Measurements from ENCODE around the gene C2orf69. TPM values are rescaled to one million over a fixed set of nuclear protein-coding genes. Genes with fewer than 3 reads are reported as not detected.

C2orf69 gene
- total RNA-seq, 1 experiment from 2014 or later = 15.2 TPM

DNA sequence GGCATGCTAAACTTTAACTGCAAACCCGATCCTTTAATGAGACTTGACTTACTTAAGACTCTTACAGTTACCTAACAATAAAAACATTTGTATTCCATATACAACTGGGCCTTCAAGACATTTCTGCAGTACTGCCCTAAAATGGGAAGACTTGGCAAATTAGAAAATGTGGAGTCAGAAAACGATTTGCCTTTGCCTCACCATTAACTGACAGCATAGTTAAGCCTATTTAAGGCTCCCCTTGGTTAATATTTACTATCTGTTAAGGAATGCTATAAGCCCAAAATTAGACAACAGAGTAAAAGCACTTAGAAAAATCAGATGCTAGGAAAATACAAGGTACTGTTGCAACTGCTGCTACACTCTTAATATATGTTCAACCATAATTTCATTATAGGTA is 25.5 kb downstream of the C2orf69 start:
- peaks cover 28% of the 10 kb centered on the region for H3K36me3 Mint-ChIP-seq (ENCODE audit: insufficient read depth, unreplicated experiment)
- no peak for DNase-seq
- TF ChIP-seq, protein P1, sequence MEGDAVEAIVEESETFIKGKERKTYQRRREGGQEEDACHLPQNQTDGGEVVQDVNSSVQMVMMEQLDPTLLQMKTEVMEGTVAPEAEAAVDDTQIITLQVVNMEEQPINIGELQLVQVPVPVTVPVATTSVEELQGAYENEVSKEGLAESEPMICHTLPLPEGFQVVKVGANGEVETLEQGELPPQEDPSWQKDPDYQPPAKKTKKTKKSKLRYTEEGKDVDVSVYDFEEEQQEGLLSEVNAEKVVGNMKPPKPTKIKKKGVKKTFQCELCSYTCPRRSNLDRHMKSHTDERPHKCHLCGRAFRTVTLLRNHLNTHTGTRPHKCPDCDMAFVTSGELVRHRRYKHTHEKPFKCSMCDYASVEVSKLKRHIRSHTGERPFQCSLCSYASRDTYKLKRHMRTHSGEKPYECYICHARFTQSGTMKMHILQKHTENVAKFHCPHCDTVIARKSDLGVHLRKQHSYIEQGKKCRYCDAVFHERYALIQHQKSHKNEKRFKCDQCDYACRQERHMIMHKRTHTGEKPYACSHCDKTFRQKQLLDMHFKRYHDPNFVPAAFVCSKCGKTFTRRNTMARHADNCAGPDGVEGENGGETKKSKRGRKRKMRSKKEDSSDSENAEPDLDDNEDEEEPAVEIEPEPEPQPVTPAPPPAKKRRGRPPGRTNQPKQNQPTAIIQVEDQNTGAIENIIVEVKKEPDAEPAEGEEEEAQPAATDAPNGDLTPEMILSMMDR (IDR thresholded peaks at IDR 0.05; ENCODE audit: unreplicated experiment) = no peak
- intact Hi-C loops (cut with micrococcal nuclease; ENCODE audit: unreplicated experiment) = no loop called here
- no peak overlapping the region for H3K4me3 Mint-ChIP-seq (ENCODE audit: low read depth, unreplicated experiment)
- H3K9me3 Mint-ChIP-seq (ENCODE audit: low read depth, unreplicated experiment) = no peaks in the 10 kb centered on the region
- H3K27ac Mint-ChIP-seq (ENCODE audit: unreplicated experiment) = no peak overlapping the region
- BruUV-seq (replicated peaks) = no TSS peak
- CTCF ChIA-PET = no interaction called here
- H3K27me3 Mint-ChIP-seq (ENCODE audit: unreplicated experiment) = no peaks in the 10 kb centered on the region
- H3K4me1 Mint-ChIP-seq (ENCODE audit: low read depth, unreplicated experiment) = no peaks in the 10 kb centered on the region

DNA sequence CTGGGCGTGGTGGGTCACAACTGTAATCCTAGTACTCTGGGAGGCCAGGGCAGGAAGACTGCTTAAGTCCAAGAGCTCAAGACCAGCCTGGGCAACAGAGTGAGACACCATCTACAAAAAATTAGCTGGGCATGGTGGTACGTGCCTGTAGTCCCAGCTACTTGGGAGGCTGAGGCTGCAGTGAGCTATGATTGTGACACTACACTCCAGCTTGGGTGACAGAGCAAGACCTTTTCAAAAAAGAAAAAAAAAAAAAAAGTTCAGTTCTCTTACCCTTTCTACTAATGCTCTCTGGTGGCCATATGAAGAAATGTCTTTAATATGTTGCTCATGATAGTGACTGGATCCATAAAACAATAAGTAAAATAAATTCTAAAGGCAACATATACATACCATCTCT is 29.3 kb downstream of the C2orf69 start:
- no peak overlapping the region for H3K27ac Mint-ChIP-seq (ENCODE audit: unreplicated experiment)
- H3K36me3 Mint-ChIP-seq (ENCODE audit: insufficient read depth, unreplicated experiment) = peaks cover 26% of the 10 kb centered on the region
- no peaks in the 10 kb centered on the region for H3K9me3 Mint-ChIP-seq (ENCODE audit: low read depth, unreplicated experiment)
- no peaks in the 10 kb centered on the region for H3K27me3 Mint-ChIP-seq (ENCODE audit: unreplicated experiment)
- BruUV-seq (replicated peaks) = no TSS peak
- H3K4me3 Mint-ChIP-seq (ENCODE audit: low read depth, unreplicated experiment) = no peak overlapping the region
- intact Hi-C loops (cut with micrococcal nuclease; ENCODE audit: unreplicated experiment) = loop anchor here (1.0 to 5.0 kb wide), 2 partner anchors 78 to 236 kb away; no protein-coding TSS in a partner anchor
- H3K4me1 Mint-ChIP-seq (ENCODE audit: low read depth, unreplicated experiment) = no peaks in the 10 kb centered on the region
- CTCF ChIA-PET = interaction anchor here (0.6 to 1.4 kb wide), 5 partner anchors 14 to 236 kb away, joined by 3 to 5 read pairs (median 4); no protein-coding TSS in a partner anchor
- DNase-seq = no peak
- TF ChIP-seq, protein P1 (IDR thresholded peaks at IDR 0.05; ENCODE audit: unreplicated experiment) = no peak

DNA sequence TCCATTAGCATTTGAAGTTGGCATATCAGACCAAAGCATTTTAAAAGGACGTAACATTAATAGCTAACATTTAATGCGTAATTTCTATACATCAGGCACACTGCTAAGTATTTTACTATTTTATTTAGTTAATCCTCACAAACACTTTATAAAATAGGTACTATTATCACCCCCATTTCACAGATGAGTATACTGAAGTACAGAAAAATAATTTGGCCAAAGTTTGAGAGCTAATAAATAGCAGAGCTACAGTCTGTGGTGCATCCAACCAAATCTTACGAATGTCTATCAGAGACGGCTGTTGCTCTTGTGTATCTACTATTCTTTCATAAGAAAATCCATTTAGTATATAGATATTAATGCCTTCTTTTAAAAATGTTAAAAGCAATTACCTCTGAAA is 32.3 kb downstream of the C2orf69 start:
- H3K4me1 Mint-ChIP-seq (ENCODE audit: low read depth, unreplicated experiment) = no peaks in the 10 kb centered on the region
- TF ChIP-seq, protein P1 (IDR thresholded peaks at IDR 0.05; ENCODE audit: unreplicated experiment) = no peak
- no peak for DNase-seq
- intact Hi-C loops (cut with micrococcal nuclease; ENCODE audit: unreplicated experiment) = loop anchor here (5.0 kb wide), 1 partner anchor 81 kb away; no protein-coding TSS in a partner anchor
- H3K9me3 Mint-ChIP-seq (ENCODE audit: low read depth, unreplicated experiment) = no peaks in the 10 kb centered on the region
- peaks cover 32% of the 10 kb centered on the region for H3K36me3 Mint-ChIP-seq (ENCODE audit: insufficient read depth, unreplicated experiment)
- H3K27ac Mint-ChIP-seq (ENCODE audit: unreplicated experiment) = no peak overlapping the region
- H3K27me3 Mint-ChIP-seq (ENCODE audit: unreplicated experiment) = no peaks in the 10 kb centered on the region
- CTCF ChIA-PET = interaction anchor here (0.5 to 0.6 kb wide), 2 partner anchors 363 to 805 kb away, joined by 5 to 6 read pairs; partner anchors contain the start of gene SPATS2L
- BruUV-seq (replicated peaks) = no TSS peak
- no peak overlapping the region for H3K4me3 Mint-ChIP-seq (ENCODE audit: low read depth, unreplicated experiment)

DNA sequence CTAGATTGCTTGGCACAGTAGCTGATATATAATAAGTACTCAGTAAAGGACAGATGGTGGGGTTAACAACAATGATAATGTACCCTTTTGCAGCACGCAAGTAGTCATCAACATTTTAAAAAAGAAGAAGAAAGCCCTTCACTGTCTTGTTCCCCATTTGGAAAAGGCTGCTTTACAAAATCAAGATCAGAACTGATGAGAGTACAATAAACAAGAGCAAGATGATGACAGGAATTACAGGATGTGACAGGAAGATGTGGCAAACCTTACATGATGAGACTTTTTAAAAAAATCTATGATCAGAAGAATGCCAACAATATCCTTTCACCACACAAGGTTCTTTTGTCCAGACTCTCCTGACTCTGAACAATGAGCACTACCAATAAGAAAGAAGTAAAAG is 35.1 kb downstream of the C2orf69 start:
- Mint-ChIP-seq H3K27me3 (ENCODE audit: unreplicated experiment) (no peaks in the 10 kb centered on the region), H3K4me1 (ENCODE audit: low read depth, unreplicated experiment) (peaks cover 9% of the 10 kb centered on the region), H3K27ac (ENCODE audit: unreplicated experiment) (no peak overlapping the region), H3K4me3 (ENCODE audit: low read depth, unreplicated experiment) (no peak overlapping the region), H3K9me3 (ENCODE audit: low read depth, unreplicated experiment) (no peaks in the 10 kb centered on the region), H3K36me3 (ENCODE audit: insufficient read depth, unreplicated experiment) (peaks cover 34% of the 10 kb centered on the region)
- TF ChIP-seq, protein P1 (IDR thresholded peaks at IDR 0.05; ENCODE audit: unreplicated experiment) = no peak
- DNase-seq = no peak
- intact Hi-C loops (cut with micrococcal nuclease; ENCODE audit: unreplicated experiment) = no loop called here
- CTCF ChIA-PET = no interaction called here
- no TSS peak for BruUV-seq (replicated peaks)
